CMK (cell line): ENCODE results near the gene C2CD4D.
A peak's percentile ranks its signal among the peaks of the same experiment; 100 is the strongest.

Experiments used
- DNase-seq: peaks from one replicate; pipeline ENCODE4 v3.0.0-alpha.2; 2010; ENCODE audit warnings: low read depth

C2CD4D gene

GRCh38 chr1:151834239-151834638 is 5.4 kb downstream of the C2CD4D start:
- DNase-seq = no peak

DNA sequence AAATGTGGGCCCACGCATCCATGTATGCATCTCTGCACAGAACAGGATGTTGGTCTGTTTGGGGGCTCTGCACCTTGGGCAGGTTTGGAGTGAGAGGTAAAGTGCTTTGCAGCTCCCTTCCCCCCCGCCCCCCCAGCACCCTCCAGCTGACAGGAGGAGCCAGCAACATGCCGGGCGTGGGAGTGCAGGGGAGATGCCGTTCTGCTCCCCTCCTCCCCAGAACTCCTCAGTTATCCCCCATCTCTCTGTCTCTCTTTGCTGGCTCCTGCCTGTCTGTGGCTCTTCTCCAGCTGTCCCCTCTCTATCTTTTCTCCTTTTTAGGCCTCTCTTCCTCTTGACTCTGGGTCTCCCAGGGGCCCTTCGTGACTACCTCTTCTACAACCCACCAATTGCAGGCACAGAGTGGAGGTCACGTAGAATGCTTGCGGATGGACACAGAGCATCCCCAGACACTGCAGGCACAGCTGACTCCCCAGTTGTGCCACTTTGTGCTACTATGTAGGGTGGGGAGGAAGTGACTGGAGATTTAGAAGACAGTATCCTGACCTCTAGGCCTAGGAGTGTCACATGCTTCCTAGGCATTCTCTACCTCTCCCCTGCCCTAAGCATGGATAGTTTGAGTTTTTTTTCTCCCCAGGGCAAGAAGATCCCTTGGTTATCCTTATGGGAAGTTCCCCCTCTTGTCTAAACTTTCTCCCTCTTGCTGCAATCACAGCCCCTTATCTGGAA is 6.3 kb downstream of the C2CD4D start:
- DNase-seq = no peak

- no peak for DNase-seq
Measured at GRCh38 chr1:151832318-151832980, 7.2 kb downstream of the C2CD4D start.

DNA sequence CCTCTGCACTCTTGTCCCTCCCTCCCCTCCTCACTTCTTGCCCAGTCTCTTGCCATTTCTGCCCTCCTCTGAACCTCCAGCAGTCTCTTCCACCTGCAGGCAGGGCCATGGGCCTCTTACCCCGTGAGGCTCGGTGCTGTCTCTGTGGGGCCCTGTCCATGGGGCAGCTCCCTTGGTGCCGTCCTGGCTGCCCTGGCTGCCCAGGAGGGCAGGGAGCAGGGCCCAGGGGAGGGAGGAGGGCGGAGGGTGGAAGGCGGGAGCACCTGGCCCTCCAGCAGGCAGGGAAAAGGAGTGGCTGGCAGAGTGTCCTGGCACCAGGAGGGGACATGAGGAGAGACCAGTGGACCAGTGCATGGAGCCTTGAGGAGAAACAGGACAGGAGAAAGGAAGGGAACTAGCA is 8.0 kb downstream of the C2CD4D start, which contains the start of gene RORC:
Gene RORC, minus strand, starts transcription at position 198 of the 400 bp plus-strand sequence. Its CDS starts 38 bp downstream, at position 160.
- no peak for DNase-seq

- DNase-seq = no peak
Measured at GRCh38 chr1:151831256-151831591, 8.4 kb downstream of the C2CD4D start.

DNA sequence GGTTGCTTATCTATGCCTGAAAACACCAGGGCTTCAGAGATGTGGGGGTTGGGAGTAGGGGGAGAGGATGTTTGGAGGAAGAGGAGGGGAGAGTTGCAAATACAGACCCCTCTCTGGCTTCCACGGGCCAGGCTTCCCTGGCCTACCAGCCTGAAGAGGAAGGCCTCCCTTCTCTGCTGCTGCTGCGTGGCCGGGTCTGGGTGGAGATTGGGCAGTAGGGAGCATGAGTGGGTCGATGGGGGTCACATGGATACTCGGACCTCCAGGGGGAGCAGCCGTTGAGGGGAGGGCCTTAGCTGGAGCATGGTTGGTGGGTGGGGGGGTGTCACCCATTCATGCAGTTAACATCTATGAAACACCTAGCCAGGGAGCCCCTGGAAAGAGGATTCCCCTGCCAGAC is 9.6 kb downstream of the C2CD4D start:
- no peak for DNase-seq

GRCh38 chr1:151829352-151830046 is 10.1 kb downstream of the C2CD4D start:
- no peak for DNase-seq

- peak; percentile 35 for DNase-seq
Measured at GRCh38 chr1:151828921-151829320, 10.7 kb downstream of the C2CD4D start.

GRCh38 chr1:151827853-151828252 is 11.8 kb downstream of the C2CD4D start:
- no peak for DNase-seq

GRCh38 chr1:151825751-151826660 is 13.6 kb downstream of the C2CD4D start:
- no peak for DNase-seq

GRCh38 chr1:151825204-151825603 is 14.4 kb downstream of the C2CD4D start:
- no peak for DNase-seq

DNA sequence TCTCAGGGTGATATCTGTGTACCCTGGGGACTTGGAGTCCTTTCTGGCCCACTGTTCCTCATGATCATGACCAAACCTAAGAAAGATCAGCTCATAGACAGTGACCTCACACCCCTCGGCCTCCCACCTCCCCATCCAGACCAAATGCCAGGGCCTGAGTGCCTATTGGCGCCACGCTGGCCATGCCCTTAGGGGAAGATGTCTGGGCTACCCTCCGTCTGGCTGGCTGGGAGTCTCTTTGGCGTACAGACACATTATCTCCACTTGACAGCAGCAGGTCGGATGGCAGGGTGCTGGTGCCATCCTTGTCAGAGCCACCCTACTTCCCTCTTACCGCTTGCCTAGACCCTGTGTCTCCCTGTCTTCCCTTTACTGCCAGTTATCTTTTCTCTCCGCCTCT is 16.4 kb downstream of the C2CD4D start:
- DNase-seq = no peak

DNA sequence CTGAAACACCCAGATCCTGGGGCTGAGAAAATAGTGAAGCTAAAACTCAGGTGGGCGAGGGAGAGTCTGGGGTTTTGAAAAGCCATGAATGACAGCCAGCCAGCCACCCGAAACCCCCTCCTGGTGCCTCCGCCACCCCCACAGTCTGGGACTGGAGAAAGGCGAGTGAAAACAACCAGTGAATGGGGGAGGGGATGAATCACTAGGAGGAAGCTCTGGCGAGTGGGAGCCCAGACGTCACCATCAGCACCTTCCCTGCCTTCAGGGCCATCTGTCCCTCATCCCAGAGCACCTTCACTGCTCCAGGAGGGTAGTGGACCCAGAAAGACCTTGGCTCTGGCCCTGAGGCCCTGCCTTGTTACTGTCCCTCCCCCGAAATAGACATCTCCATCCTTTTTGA is 17.2 kb downstream of the C2CD4D start:
- DNase-seq = no peak

- no peak for DNase-seq
Measured at GRCh38 chr1:151820940-151821339, 18.7 kb downstream of the C2CD4D start.

- DNase-seq = no peak
Measured at GRCh38 chr1:151819976-151820623, 19.5 kb downstream of the C2CD4D start.

- peak; percentile 21 for DNase-seq
Measured at GRCh38 chr1:151819227-151819835, 20.3 kb downstream of the C2CD4D start.

DNA sequence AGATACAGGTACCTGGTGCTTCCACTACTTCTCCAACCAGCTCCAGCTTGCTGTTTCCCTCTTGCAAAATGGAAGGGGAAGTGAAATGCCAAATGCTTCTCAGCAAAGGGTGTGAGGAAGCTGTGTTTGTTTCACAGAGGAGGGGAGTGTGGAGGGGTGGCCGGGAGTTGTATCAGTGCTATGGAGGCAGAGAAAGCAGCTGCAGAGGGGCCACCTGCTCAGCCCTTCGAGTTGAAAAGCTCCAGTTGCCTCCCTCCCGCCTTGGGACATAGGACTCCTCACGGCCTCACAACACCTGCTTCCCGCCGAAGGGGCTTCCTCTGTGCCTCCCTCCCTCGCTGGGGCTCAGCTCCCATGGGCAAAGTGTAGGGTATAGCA is 22.3 kb downstream of the C2CD4D start:
- no peak for DNase-seq

DNA sequence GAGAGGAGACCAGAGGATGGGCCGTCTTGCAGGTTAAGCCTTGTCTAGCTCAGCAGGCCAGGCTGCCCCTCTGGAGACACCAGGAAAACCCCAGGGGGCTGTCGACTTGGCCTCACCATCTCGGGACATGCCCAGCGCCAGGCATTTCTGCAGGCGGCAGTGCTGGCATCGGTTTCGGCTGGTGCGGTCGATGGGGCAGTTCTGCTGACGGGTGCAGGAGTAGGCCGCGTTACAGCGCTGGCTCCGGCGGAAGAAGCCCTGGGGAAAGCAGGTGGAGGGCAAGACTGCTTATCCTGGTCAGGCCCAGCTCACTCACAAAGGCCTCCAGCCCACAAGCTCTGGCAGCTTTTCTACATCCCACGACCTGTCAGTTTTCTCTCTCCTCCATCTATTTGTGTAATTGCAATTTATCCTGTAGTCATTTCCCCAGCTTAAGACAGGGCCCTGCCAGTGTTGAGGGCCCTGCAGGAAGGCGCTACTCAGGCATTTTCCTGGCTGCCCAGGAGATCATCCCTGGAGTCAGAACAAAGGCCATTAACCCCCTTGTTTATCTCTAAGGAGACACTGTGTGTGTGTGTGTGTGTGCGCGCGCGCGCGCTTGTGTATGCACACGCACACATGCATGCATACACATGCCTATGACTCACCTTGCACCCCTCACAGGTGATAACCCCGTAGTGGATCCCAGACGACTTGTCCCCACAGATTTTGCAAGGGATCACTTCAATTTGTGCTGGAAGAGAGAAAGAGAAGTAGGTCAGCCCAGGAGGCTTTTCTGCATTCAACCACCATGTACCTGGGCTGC is 22.9 kb downstream of the C2CD4D start:
- no peak for DNase-seq

DNA sequence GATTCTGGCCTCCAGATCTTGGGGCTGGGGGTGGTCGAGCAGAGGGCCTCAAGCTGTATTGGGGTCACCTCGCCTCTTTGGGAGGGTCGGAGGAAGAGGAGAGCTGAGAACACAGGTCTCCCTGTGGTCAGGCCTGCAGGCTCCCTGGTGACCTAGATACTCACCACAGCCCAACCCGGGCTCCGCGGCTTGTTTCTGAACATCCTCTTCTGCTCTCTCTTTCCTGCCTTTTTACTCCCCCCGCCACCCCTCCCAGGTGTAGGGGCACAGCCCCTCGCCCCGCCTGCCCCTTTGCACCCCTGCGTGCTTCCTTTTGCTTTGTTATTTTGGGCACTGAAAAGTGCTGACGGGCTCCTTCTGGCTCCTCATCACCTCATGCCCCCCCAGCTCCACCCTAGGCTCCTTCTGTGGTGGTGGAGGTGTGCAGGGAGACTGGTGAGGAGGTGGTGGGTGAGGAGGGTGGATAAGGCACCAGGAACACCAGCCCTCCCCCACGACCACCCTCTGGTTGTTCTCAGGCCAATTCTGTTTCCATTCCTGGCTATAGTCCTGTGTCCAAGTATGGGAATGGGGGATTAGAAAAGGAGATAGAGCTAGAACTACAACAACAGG is 23.8 kb downstream of the C2CD4D start:
- DNase-seq = no peak

- DNase-seq = no peak
Measured at GRCh38 chr1:151814971-151815545, 24.6 kb downstream of the C2CD4D start.
